MCF 10A (cell line): Measurements from ENCODE around the gene ANKRD23. TPM values are rescaled to one million over a fixed set of nuclear protein-coding genes. Genes with fewer than 3 reads are reported as not detected.

Experiments
- BruUV-seq: library from RNA; stranded (reverse); fragments of 400-500 nt; replicated peaks from 2 replicates; lab custom pipeline; 2021; lab: Mats Ljungman, UMichigan
- CTCF ChIA-PET: fragments of 300-600 bp; sonication (Branson Sonifier 250); formaldehyde crosslinking; extraction: SDS; loops from one replicate; lab custom pipeline; 2021; ENCODE audit warnings: antibody characterized with exemption, inconsistent platforms; lab: Yijun Ruan, JAX
- POLR2A ChIA-PET: fragments of 300-600, 350-650 bp; sonication (Branson Sonifier 250); formaldehyde crosslinking; extraction: SDS; loops from one replicate; lab custom pipeline; 2020; ENCODE audit warnings: antibody characterized with exemption, inconsistent platforms; lab: Yijun Ruan, JAX
- DNase-seq: peaks from one replicate; pipeline ENCODE4 v3.0.0-alpha.2; 2018; ENCODE audit not compliant: unreplicated experiment
- H3K27ac Mint-ChIP-seq: one replicate; pipeline ENCODE4 v1.8.0; 2022; ENCODE audit warnings: mild to moderate bottlenecking, low read depth, mixed read lengths; ENCODE audit not compliant: unreplicated experiment
- H3K27me3 Mint-ChIP-seq: one replicate; pipeline ENCODE4 v1.8.0; 2022; ENCODE audit warnings: mixed read lengths; ENCODE audit not compliant: insufficient read depth, unreplicated experiment
- H3K36me3 Mint-ChIP-seq: one replicate; pipeline ENCODE4 v1.8.0; 2022; ENCODE audit warnings: mild to moderate bottlenecking, moderate library complexity, mixed read lengths; ENCODE audit not compliant: insufficient read depth, unreplicated experiment
- H3K4me1 Mint-ChIP-seq: one replicate; pipeline ENCODE4 v1.8.0; 2022; ENCODE audit warnings: mixed read lengths; ENCODE audit not compliant: insufficient read depth, unreplicated experiment
- H3K4me3 Mint-ChIP-seq: one replicate; pipeline ENCODE4 v1.8.0; 2022; ENCODE audit warnings: mild to moderate bottlenecking, moderate library complexity, mixed read lengths; ENCODE audit not compliant: unreplicated experiment
- H3K9me3 Mint-ChIP-seq: one replicate; pipeline ENCODE4 v1.8.0; 2022; ENCODE audit warnings: mixed read lengths; ENCODE audit not compliant: unreplicated experiment
- intact Hi-C: fragments of 100-400 bp; cut with micrococcal nuclease; formaldehyde crosslinking; loops from 2 replicates; pipeline ENCODE4 v1.14.1; 2022
- total RNA-seq: library from RNA; stranded (reverse); gene quantifications from 2 replicates; pipeline ENCODE4 v1.2.3, GENCODE V29; 2022
- TF ChIP-seq, protein P1 (sequence below): fragments of 200-600 bp; IDR thresholded peaks from one replicate; pipeline ENCODE4 v1.8.0; 2022; ENCODE audit warnings: antibody characterized with exemption, mild to moderate bottlenecking; ENCODE audit not compliant: unreplicated experiment

Gene ANKRD23
- total RNA-seq, 1 experiment from 2014 or later: 3.4 TPM

GRCh38 chr2:96828874-96829273 lies 14.9 kb downstream of the ANKRD23 start:
- Mint-ChIP-seq H3K27me3 (no peaks in the 10 kb centered on the region), H3K4me1 (peaks cover 7% of the 10 kb centered on the region), H3K9me3 (no peaks in the 10 kb centered on the region), H3K27ac (no peak overlapping the region), H3K36me3 (peaks cover 65% of the 10 kb centered on the region), H3K4me3 (no peak overlapping the region)
- BruUV-seq: no TSS peak
- DNase-seq: no peak
- TF ChIP-seq, protein P1, sequence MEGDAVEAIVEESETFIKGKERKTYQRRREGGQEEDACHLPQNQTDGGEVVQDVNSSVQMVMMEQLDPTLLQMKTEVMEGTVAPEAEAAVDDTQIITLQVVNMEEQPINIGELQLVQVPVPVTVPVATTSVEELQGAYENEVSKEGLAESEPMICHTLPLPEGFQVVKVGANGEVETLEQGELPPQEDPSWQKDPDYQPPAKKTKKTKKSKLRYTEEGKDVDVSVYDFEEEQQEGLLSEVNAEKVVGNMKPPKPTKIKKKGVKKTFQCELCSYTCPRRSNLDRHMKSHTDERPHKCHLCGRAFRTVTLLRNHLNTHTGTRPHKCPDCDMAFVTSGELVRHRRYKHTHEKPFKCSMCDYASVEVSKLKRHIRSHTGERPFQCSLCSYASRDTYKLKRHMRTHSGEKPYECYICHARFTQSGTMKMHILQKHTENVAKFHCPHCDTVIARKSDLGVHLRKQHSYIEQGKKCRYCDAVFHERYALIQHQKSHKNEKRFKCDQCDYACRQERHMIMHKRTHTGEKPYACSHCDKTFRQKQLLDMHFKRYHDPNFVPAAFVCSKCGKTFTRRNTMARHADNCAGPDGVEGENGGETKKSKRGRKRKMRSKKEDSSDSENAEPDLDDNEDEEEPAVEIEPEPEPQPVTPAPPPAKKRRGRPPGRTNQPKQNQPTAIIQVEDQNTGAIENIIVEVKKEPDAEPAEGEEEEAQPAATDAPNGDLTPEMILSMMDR: no peak
- CTCF ChIA-PET: interaction anchor here (0.6 to 0.7 kb wide), 2 partner anchors 122 to 185 kb away, joined by 3 read pairs; no protein-coding TSS in a partner anchor
- intact Hi-C loops: no loop called here
- POLR2A ChIA-PET: interaction anchor here (0.8 kb wide), 1 partner anchor 12 kb away, joined by 3 read pairs; the partner anchor contains the start of gene CNNM3

DNA sequence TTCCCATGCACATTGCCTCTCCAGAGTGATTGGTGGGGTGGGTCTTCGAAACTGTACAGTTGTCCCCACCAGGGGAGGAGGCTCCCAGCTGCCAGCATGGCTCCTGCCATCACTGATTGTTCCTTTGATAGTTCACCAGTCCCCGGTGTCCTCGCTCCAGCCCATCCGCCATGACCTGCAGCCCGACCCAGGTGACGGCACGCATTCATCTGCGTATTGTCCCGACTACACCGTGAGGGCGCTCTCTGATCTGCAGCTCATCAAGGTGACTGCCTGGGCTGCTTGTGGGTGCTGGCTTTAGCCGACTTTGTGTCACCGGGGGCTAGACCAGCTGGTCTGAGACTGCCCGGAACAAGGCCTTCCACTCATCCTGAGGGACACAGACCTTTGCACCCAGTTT lies 15.4 kb downstream of the ANKRD23 start:
- Mint-ChIP-seq H3K9me3 (no peaks in the 10 kb centered on the region), H3K4me3 (no peak overlapping the region), H3K27ac (no peak overlapping the region), H3K4me1 (peaks cover 7% of the 10 kb centered on the region), H3K27me3 (no peaks in the 10 kb centered on the region), H3K36me3 (peaks cover 67% of the 10 kb centered on the region)
- ChIA-PET POLR2A (interaction anchor here (0.8 kb wide), 1 partner anchor 12 kb away, joined by 3 read pairs; the partner anchor contains the start of gene CNNM3), CTCF (interaction anchor here (0.7 kb wide), 1 partner anchor 185 kb away, joined by 3 read pairs; no protein-coding TSS in a partner anchor)
- DNase-seq: no peak
- TF ChIP-seq, protein P1: no peak
- no TSS peak for BruUV-seq
- intact Hi-C loops: no loop called here

DNA sequence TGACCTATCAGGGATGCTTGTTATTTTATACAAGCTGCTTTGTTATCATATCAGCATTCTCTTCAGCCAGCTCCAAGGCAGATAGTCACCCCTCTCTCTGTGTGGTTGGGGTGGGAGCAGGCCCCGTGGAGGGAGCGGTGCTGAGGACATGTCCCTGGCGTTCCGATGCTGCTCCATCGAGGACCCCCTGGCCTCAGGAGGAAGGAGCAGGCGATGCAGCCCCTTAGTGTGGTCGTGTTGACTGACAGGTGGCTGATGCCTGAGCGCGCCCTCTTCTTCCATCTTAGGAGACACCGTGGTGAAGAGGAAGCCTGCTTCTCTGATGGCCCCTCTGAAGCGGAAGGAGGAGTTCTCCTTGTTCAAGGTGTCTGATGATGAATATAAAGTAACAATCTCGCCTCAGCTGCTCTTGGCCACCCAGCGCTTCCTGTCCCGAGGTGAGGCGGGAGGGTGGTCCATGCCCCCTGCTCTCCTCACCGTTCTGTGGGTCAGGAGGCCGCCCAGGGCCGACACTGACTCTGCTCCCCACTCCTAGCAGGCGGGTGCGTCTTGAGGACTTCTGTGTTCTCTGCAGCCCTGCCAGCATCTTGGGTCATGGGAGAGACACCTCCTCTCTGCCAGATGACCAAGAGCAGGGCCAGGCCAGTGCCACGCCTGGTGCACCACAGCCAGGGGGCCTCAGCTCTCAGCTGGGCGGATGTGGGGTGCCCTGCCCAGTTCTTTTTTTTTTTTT lies 17.1 kb downstream of the ANKRD23 start:
- H3K9me3 Mint-ChIP-seq: no peaks in the 10 kb centered on the region
- peaks cover 66% of the 10 kb centered on the region for H3K36me3 Mint-ChIP-seq
- no peak overlapping the region for H3K27ac Mint-ChIP-seq
- DNase-seq: no peak
- CTCF ChIA-PET: interaction anchor here (1.4 kb wide), 1 partner anchor 10 kb away, joined by 6 read pairs; the partner anchor contains the start of gene CNNM3
- TF ChIP-seq, protein P1: no peak
- intact Hi-C loops: no loop called here
- H3K27me3 Mint-ChIP-seq: no peaks in the 10 kb centered on the region
- H3K4me3 Mint-ChIP-seq: no peak overlapping the region
- BruUV-seq: no TSS peak
- POLR2A ChIA-PET: no interaction called here
- H3K4me1 Mint-ChIP-seq: no peaks in the 10 kb centered on the region

GRCh38 chr2:96825057-96825456 lies 18.8 kb downstream of the ANKRD23 start:
- Mint-ChIP-seq H3K9me3 (no peaks in the 10 kb centered on the region), H3K36me3 (peaks cover 57% of the 10 kb centered on the region), H3K27me3 (no peaks in the 10 kb centered on the region), H3K4me3 (no peak overlapping the region), H3K27ac (no peak overlapping the region), H3K4me1 (peaks cover 6% of the 10 kb centered on the region)
- ChIA-PET CTCF (interaction anchor here (0.6 kb wide), 2 partner anchors 9 to 32 kb away, joined by 3 to 4 read pairs; no protein-coding TSS in a partner anchor), POLR2A (interaction anchor here (1.4 to 1.5 kb wide), 2 partner anchors 9 to 17 kb away, joined by 3 to 4 read pairs; no protein-coding TSS in a partner anchor)
- TF ChIP-seq, protein P1: no peak
- no peak for DNase-seq
- intact Hi-C loops: no loop called here
- BruUV-seq: no TSS peak
